ENCODE data around the gene KLF6. TPM values are rescaled to one million over a fixed set of nuclear protein-coding genes. Genes with fewer than 3 reads are reported as not detected.
"Not testable (repeated sequence)": the region's sequence is repeated elsewhere in the genome, so short reads cannot be mapped to it uniquely, and the experiment has no call there.

The KLF6 gene
- total and polyA plus RNA-seq, 4 donors = 44.2 to 384 (median 165) TPM

DNA sequence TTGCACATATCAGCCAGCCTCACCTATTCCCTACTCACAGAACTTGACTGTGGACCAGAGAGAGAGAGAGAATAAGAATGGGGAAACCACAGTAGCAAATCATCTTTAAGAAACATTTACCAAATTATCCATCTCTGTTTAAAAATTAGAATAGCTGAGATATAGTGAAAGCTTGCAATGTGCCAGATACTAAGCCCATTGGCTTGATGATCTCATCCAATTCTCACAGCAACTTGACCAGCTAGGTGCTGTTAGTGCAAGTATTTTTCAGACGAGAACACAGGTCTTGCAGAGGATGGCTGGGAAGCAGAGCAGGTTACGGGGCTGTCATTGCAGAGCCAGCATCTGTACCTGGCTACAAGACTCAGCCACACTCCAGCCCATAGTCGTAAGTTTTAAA, 50.9 kb downstream of the KLF6 start:
- no peak overlapping the region for H3K4me3 ChIP-seq (ENCODE audit: low read length in 2 of 2)
- H3K27ac ChIP-seq (ENCODE audit: low read depth in 1 of 2, low read length in 2 of 2) = no peak overlapping the region
- H3K27me3 ChIP-seq (ENCODE audit: control insufficient read depth in 1 of 2, insufficient read depth in 2 of 2, low read length in 1 of 2) = no peaks in the 10 kb centered on the region
- no peak for ATAC-seq (ENCODE audit: low FRiP score)
- 94 to 96% methylated on average over 3 of the region's 3 CpGs for WGBS, 2 donors
- DNase-seq = no peak
- no peaks in the 10 kb centered on the region for H3K36me3 ChIP-seq (ENCODE audit: control insufficient read depth in 1 of 2, insufficient read depth in 2 of 2, low read length in 1 of 2)
- H3K4me1 ChIP-seq (ENCODE audit: control insufficient read depth in 1 of 2, insufficient read depth in 2 of 2, low read length in 2 of 2) = no peaks in the 10 kb centered on the region
- no peaks in the 10 kb centered on the region for H3K9me3 ChIP-seq (ENCODE audit: control insufficient read depth, low read length)
- intact Hi-C loops (cut with DNase I) = no loop called here

DNA sequence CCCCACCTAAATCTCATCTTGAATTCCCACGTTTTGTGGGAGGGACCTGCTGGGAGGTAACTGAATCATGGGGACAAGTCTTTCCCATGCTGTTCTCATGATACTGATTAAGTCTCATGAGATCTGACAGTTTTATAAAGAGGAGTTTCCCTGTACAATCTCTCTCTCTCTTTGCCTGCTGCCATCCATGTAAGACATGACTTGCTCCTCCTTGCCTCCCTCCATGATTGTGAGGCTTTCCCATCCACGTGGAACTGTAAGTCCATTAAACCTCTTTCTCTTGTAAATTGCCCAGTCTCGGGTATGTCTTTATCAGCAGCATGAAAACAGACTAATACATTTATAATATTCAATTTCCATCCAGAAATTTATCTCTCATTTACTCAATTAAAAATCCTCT, 52.8 kb downstream of the KLF6 start:
- intact Hi-C loops (cut with DNase I); H3K4me1 ChIP-seq (ENCODE audit: control insufficient read depth in 1 of 2, insufficient read depth in 2 of 2, low read length in 2 of 2); ATAC-seq (ENCODE audit: low FRiP score); H3K9me3 ChIP-seq (ENCODE audit: control insufficient read depth, low read length); H3K36me3 ChIP-seq (ENCODE audit: control insufficient read depth in 1 of 2, insufficient read depth in 2 of 2, low read length in 1 of 2); H3K4me3 ChIP-seq (ENCODE audit: low read length in 2 of 2); DNase-seq; H3K27me3 ChIP-seq (ENCODE audit: control insufficient read depth in 1 of 2, insufficient read depth in 2 of 2, low read length in 1 of 2); H3K27ac ChIP-seq (ENCODE audit: low read depth in 1 of 2, low read length in 2 of 2): not testable (repeated sequence)
- 91 to 95% methylated on average over 3 of the region's 3 CpGs for WGBS, 2 donors

DNA sequence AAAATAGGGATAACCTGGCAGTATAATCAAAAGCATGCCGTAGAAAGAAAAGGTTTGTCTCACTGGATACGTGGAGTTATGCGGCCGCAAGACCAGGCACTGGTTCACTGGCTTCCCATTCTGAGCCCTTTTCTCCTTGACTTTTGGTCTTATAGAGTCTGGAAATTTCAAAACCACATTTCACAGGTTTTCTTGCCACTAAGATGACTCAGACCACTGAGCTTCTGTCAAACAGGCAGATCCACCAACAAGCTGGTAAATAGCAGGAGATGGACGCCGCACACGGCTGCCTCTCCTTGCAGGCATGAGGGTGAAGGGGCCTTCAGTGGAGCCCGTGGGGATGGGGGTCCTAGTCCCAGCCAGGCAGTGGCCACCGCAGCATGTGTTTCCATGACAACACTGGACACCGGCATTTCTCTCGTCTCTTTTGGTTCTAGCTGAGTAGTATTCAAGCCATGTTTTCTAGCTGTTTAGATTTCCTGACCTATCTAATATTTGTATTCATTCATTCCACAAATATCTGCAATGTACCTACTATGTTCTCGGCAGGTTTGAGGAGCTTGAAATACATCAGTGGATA, 55.5 kb downstream of the KLF6 start:
- Histone ChIP-seq H3K27me3 (ENCODE audit: control insufficient read depth in 1 of 2, insufficient read depth in 2 of 2, low read length in 1 of 2) (no peaks in the 10 kb centered on the region), H3K36me3 (ENCODE audit: control insufficient read depth in 1 of 2, insufficient read depth in 2 of 2, low read length in 1 of 2) (no peaks in the 10 kb centered on the region), H3K4me3 (ENCODE audit: low read length in 2 of 2) (no peak overlapping the region), H3K9me3 (ENCODE audit: control insufficient read depth, low read length) (no peaks in the 10 kb centered on the region), H3K27ac (ENCODE audit: low read depth in 1 of 2, low read length in 2 of 2) (no peak overlapping the region), H3K4me1 (ENCODE audit: control insufficient read depth in 1 of 2, insufficient read depth in 2 of 2, low read length in 2 of 2) (no peaks in the 10 kb centered on the region)
- DNase-seq = no peak
- WGBS, 2 donors = 91 to 93% methylated on average over 12 of the region's 12 CpGs
- no peak for ATAC-seq (ENCODE audit: low FRiP score)
- intact Hi-C loops (cut with DNase I) = no loop called here

DNA sequence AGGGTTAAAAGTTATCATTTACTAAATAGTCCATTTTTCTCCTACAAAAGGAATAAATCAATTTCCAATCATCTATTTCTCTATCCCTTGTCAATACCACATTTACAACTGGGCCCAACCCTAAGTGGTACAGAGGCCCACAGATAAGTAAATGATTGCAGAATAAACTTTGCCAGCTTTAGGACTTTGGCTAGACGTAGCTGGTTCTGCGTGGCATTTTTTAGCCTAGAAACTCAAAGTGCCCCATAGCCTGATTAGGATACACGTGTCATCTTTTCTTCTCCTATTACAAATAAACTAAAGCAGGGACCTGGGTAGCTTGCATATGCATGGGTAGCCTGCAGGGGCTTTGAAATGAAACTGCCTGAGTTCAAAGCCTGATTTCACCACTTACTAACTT, 56.4 kb downstream of the KLF6 start:
- Histone ChIP-seq H3K4me1 (ENCODE audit: control insufficient read depth in 1 of 2, insufficient read depth in 2 of 2, low read length in 2 of 2) (no peaks in the 10 kb centered on the region), H3K9me3 (ENCODE audit: control insufficient read depth, low read length) (no peaks in the 10 kb centered on the region), H3K27ac (ENCODE audit: low read depth in 1 of 2, low read length in 2 of 2) (no peak overlapping the region), H3K4me3 (ENCODE audit: low read length in 2 of 2) (no peak overlapping the region), H3K36me3 (ENCODE audit: control insufficient read depth in 1 of 2, insufficient read depth in 2 of 2, low read length in 1 of 2) (no peaks in the 10 kb centered on the region), H3K27me3 (ENCODE audit: control insufficient read depth in 1 of 2, insufficient read depth in 2 of 2, low read length in 1 of 2) (no peaks in the 10 kb centered on the region)
- intact Hi-C loops (cut with DNase I) = no loop called here
- ATAC-seq (ENCODE audit: low FRiP score) (no peak), DNase-seq (no peak)
- WGBS, 2 donors = 88 to 91% methylated on average over 3 of the region's 3 CpGs

DNA sequence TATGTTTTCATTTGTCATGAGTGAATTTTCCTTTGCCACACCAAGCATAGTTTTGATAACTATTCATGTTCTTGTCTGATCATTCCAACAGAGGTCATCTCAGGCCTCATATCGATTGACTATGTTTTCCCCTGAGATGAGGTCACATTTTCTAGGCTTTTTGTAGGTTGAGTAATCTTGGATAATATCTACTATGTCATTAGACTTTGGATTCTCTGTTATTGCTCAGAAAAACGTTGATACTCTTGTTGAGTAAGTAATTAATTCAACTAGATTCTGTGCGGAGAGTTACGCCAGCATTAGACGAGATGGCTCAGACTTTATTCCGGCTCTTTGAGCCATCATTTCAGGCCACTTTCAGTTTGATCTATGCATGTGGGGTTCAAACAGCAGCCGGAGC, 57.7 kb downstream of the KLF6 start:
- intact Hi-C loops (cut with DNase I) = no loop called here
- DNase-seq = no peak
- no peaks in the 10 kb centered on the region for H3K9me3 ChIP-seq (ENCODE audit: control insufficient read depth, low read length)
- 86 to 92% methylated on average over 7 of the region's 7 CpGs for WGBS, 2 donors
- ATAC-seq (ENCODE audit: low FRiP score) = no peak
- no peaks in the 10 kb centered on the region for H3K4me1 ChIP-seq (ENCODE audit: control insufficient read depth in 1 of 2, insufficient read depth in 2 of 2, low read length in 2 of 2)
- no peak overlapping the region for H3K4me3 ChIP-seq (ENCODE audit: low read length in 2 of 2)
- no peak overlapping the region for H3K27ac ChIP-seq (ENCODE audit: low read depth in 1 of 2, low read length in 2 of 2)
- no peaks in the 10 kb centered on the region for H3K27me3 ChIP-seq (ENCODE audit: control insufficient read depth in 1 of 2, insufficient read depth in 2 of 2, low read length in 1 of 2)
- no peaks in the 10 kb centered on the region for H3K36me3 ChIP-seq (ENCODE audit: control insufficient read depth in 1 of 2, insufficient read depth in 2 of 2, low read length in 1 of 2)
